Keratinocyte (primary cell): Measurements from ENCODE around the gene BLCAP. TPM values are rescaled to one million over a fixed set of nuclear protein-coding genes. Genes with fewer than 3 reads are reported as not detected.

ENCODE experiments used
- DNase-seq: peaks from one replicate; pipeline ENCODE4 v3.0.0-alpha.2; 2011; ENCODE audit warnings: low read depth, missing footprints, low spot score
- FAIRE-seq: peaks from 2 replicates; lab custom pipeline; 2011; peaks lifted over from hg19 to GRCh38; lab: Jason Lieb, UNC
- H2AFZ ChIP-seq: 2 replicates; pipeline ENCODE4 v1.6.0; 2012; ENCODE audit warnings: low read length, control low read depth, inconsistent platforms; ENCODE audit not compliant: control insufficient read depth
- H3K27ac ChIP-seq: 2 replicates; pipeline ENCODE4 v1.5.1; 2011; ENCODE audit warnings: low read length; ENCODE audit not compliant: control insufficient read depth, insufficient read depth
- H3K27me3 ChIP-seq: 3 replicates; pipeline ENCODE4 v1.6.0; 2011; ENCODE audit warnings: low read length; ENCODE audit not compliant: control insufficient read depth, insufficient read depth; ENCODE audit errors: extremely low read depth
- H3K36me3 ChIP-seq, 2 experiments: 2 replicates in 1 of 2; 3 replicates in 1 of 2; pipeline ENCODE4 v1.5.1; 2011; ENCODE audit warnings: low read length in 2 of 2, mild to moderate bottlenecking in 1 of 2; ENCODE audit not compliant: control insufficient read depth in 2 of 2, insufficient read depth in 2 of 2; ENCODE audit errors: extremely low read depth in 1 of 2
- H3K4me1 ChIP-seq: 3 replicates; pipeline ENCODE4 v1.5.1; 2011; ENCODE audit warnings: low read length; ENCODE audit not compliant: control insufficient read depth, insufficient read depth; ENCODE audit errors: extremely low read depth
- H3K4me2 ChIP-seq: 3 replicates; pipeline ENCODE4 v1.6.0; 2011; ENCODE audit warnings: low read depth, low read length; ENCODE audit not compliant: control insufficient read depth, insufficient read depth; ENCODE audit errors: extremely low read depth
- H3K4me3 ChIP-seq, 3 experiments: fragments of 200-600 bp in 1 of 3; sonication (generic) in 1 of 3; 2 replicates in 2 of 3; 3 replicates in 1 of 3; pipeline ENCODE4 v1.5.1; 2011 to 2016; ENCODE audit warnings: low read length in 3 of 3, mild to moderate bottlenecking in 3 of 3, control low read depth in 2 of 3, inconsistent platforms in 1 of 3, low read depth in 1 of 3, mixed read lengths in 1 of 3, mixed run types in 1 of 3, moderate library complexity in 1 of 3; ENCODE audit not compliant: control insufficient read depth in 2 of 3, insufficient read depth in 2 of 3; ENCODE audit errors: extremely low read depth in 1 of 3
- H3K79me2 ChIP-seq: 2 replicates; pipeline ENCODE4 v1.6.0; 2012; ENCODE audit warnings: low read length; ENCODE audit not compliant: control insufficient read depth, insufficient read depth
- H3K9ac ChIP-seq: 3 replicates; pipeline ENCODE4 v1.6.0; 2011; ENCODE audit warnings: low read length; ENCODE audit not compliant: control insufficient read depth, insufficient read depth; ENCODE audit errors: extremely low read depth
- H3K9me1 ChIP-seq: 3 replicates; pipeline ENCODE4 v1.6.0; 2011; ENCODE audit warnings: low read length; ENCODE audit not compliant: control insufficient read depth, insufficient read depth; ENCODE audit errors: extremely low read depth
- H3K9me3 ChIP-seq: 2 replicates; pipeline ENCODE4 v1.5.1; 2012; ENCODE audit warnings: low read depth, low read length; ENCODE audit not compliant: control insufficient read depth
- H4K20me1 ChIP-seq: 3 replicates; pipeline ENCODE4 v1.6.0; 2011; ENCODE audit warnings: low read length; ENCODE audit not compliant: control insufficient read depth, insufficient read depth; ENCODE audit errors: extremely low read depth
- CTCF ChIP-seq, 3 experiments: IDR thresholded peaks in 1 of 3; conservative IDR thresholded peaks in 1 of 3; optimal IDR thresholded peaks in 1 of 3; 2 replicates in 2 of 3; 3 replicates in 1 of 3; pipeline versions ENCODE3 to v1.5.1; 2011; ENCODE audit warnings: low read length in 3 of 3, mild to moderate bottlenecking in 3 of 3, moderate library complexity in 2 of 3, control low read depth in 1 of 3, inconsistent platforms in 1 of 3; ENCODE audit not compliant: insufficient read depth in 2 of 3; ENCODE audit errors: extremely low read depth in 1 of 3
- EZH2 ChIP-seq: IDR thresholded peaks from one replicate; pipeline ENCODE4 v1.6.1; 2012; ENCODE audit warnings: inconsistent platforms, mild to moderate bottlenecking, low read length, moderate library complexity
- dilution Hi-C: fragments of 300-500 bp; cut with MboI; formaldehyde crosslinking; loops from one replicate; pipeline ENCODE4 v1.7.0; 2020; ENCODE audit warnings: low sequenced_read_pairs; ENCODE audit not compliant: extremely low pct_ligation_motif_present
- polyA plus RNA-seq, 5 experiments: library from polyadenylated mRNA; depleted of rRNA in 3 of 5; stranded (reverse) in 3 of 5; stranded (forward) in 1 of 5; unstranded in 1 of 5; fragments of >200 nt; gene quantifications; 1 replicate in 1 of 5; 2 replicates in 3 of 5; 3 replicates in 1 of 5; pipeline versions ENCODE4 v1.2.1 to v1.2.3, GENCODE V29; 2011 to 2012; ENCODE audit warnings: missing spikeins in 2 of 5, low read depth in 1 of 5, low replicate concordance in 1 of 5

The BLCAP gene
- polyA plus RNA-seq, 1 donor (not counting 4 experiments of a cell fraction or from before 2014, with no cell fraction given) = 209 TPM

DNA sequence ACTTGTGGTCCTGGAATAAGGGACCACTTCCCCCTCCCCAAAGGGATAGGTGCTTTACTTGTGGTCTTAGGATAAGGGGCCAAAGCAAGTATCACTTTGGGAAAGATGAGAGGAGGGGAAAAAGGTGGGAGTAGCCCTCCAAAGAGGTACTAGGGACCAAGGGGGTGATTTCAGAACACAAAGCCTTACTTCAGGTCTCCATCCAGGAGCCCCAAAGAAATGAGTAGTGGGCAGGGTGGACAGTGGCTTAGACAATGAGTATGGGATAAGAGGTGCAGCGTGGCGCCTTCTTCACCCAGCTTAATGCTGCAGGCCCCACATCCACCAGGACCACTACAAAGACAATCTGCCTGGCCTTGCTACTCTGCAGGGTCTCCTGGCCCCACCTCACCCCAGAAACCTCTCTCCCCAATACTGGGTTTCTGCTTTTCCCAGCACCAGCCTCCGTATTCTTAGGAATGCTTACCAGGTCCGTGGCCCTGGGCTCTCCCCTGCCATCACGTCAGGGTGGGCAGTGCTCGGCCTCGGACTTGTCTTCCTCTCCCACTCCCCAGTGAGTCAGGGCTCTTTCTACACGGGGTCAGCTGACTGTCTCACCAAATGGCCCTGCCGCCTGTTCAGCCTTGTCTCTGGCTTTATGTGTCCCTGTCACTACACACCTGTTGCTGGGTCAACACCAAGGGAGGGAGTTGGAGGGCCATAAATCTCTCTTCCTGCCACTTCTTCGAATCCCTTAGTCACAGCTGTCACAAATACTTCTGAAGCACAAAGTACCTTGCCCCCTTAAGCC, 3.6 kb downstream of the BLCAP start:
- DNase-seq = no peak
- Histone ChIP-seq H2AFZ (no peak overlapping the region), H3K9me3 (no peaks in the 10 kb centered on the region), H3K4me1 (peaks cover 50% of the 10 kb centered on the region), H3K27me3 (no peaks in the 10 kb centered on the region), H3K27ac (peak overlapping the region; percentile 98), H3K36me3 (peaks cover 6 to 19% of the 10 kb centered on the region in 2 experiments), H3K4me2 (peak overlapping the region; percentile 95), H3K9me1 (peaks cover 17% of the 10 kb centered on the region), H3K4me3 (peak overlapping the region; percentile 20 to 39 (median 22)), H3K79me2 (peaks cover 80% of the 10 kb centered on the region), H4K20me1 (peaks cover 58% of the 10 kb centered on the region), H3K9ac (peak overlapping the region; percentile 45)
- FAIRE-seq = no peak
- dilution Hi-C loops = no loop called here
- TF ChIP-seq EZH2 = no peak
- TF ChIP-seq CTCF (optimal IDR thresholded peaks at IDR 0.05 in 1 of 3, IDR thresholded peaks at IDR 0.05 in 1 of 3, conservative IDR thresholded peaks at IDR 0.05 in 1 of 3; ENCODE audit: extremely low read depth in 1 of 3, insufficient read depth in 2 of 3, low read length in 3 of 3) = no peak

- Histone ChIP-seq H3K4me1 (peaks cover 41% of the 10 kb centered on the region), H4K20me1 (peaks cover 67% of the 10 kb centered on the region), H2AFZ (no peak overlapping the region), H3K9ac (peak overlapping the region; percentile 9), H3K27ac (peak overlapping the region; percentile 10), H3K27me3 (no peaks in the 10 kb centered on the region), H3K4me2 (peak overlapping the region; percentile 42), H3K9me3 (no peaks in the 10 kb centered on the region), H3K9me1 (peaks cover 17% of the 10 kb centered on the region), H3K79me2 (peaks cover 91% of the 10 kb centered on the region), H3K36me3 (peaks cover 12 to 28% of the 10 kb centered on the region in 2 experiments), H3K4me3 (peak overlapping the region in 2 of 3 experiments; percentile 21 to 33)
- TF ChIP-seq EZH2 (no peak), CTCF (optimal IDR thresholded peaks at IDR 0.05 in 1 of 3, IDR thresholded peaks at IDR 0.05 in 1 of 3, conservative IDR thresholded peaks at IDR 0.05 in 1 of 3; ENCODE audit: extremely low read depth in 1 of 3, insufficient read depth in 2 of 3, low read length in 3 of 3) (no peak)
- dilution Hi-C loops = no loop called here
- DNase-seq (no peak), FAIRE-seq (no peak)
Observed at GRCh38 chr20:37523012-37523391, 4.7 kb downstream of the BLCAP start.
